Natural killer cell treated with Interleukin-12 subunit alpha and Interleukin-12 subunit beta and Interleukin-15 and Interleukin-18, amount 100 ng/mL, for 72 hours (primary cell): ENCODE results near the gene MRPL36. TPM values are rescaled to one million over a fixed set of nuclear protein-coding genes. Genes with fewer than 3 reads are reported as not detected.
"Not testable (repeated sequence)": the region's sequence is repeated elsewhere in the genome, so short reads cannot be mapped to it uniquely, and the experiment has no call there.

ENCODE experiments used
- ATAC-seq, 2 donors: fragments of 150-1000 bp; cut with Tn5 transposase in 1 of 2; sonication (Bioruptor Pico), chemical (Tn5 transposase) in 1 of 2; 2 replicates each; pipeline ENCODE4 v1.10.0; 2021
- DNase-seq: peaks from one replicate; pipeline ENCODE4 v3.0.0; 2022; ENCODE audit warnings: low spot score
- H3K27ac Mint-ChIP-seq, 2 donors: 1 replicate in 1 of 2; 2 replicates in 1 of 2; pipeline ENCODE4 v1.8.0; 2022; ENCODE audit warnings: mixed read lengths in 2 of 2, mild to moderate bottlenecking in 1 of 2, moderate library complexity in 1 of 2
- H3K27me3 Mint-ChIP-seq, 2 donors: 1 replicate in 1 of 2; 2 replicates in 1 of 2; pipeline ENCODE4 v1.8.0; 2022; ENCODE audit warnings: mixed read lengths in 2 of 2
- H3K36me3 Mint-ChIP-seq: one replicate; pipeline ENCODE4 v1.8.0; 2022; ENCODE audit warnings: mixed read lengths
- H3K4me1 Mint-ChIP-seq, 2 donors: 1 replicate in 1 of 2; 2 replicates in 1 of 2; pipeline ENCODE4 v1.8.0; 2022; ENCODE audit warnings: low read depth in 2 of 2, mixed read lengths in 2 of 2, mild to moderate bottlenecking in 1 of 2
- H3K4me3 Mint-ChIP-seq: one replicate; pipeline ENCODE4 v1.8.0; 2022; ENCODE audit warnings: mixed read lengths
- H3K9me3 Mint-ChIP-seq: 2 replicates; pipeline ENCODE4 v1.8.0; 2022; ENCODE audit warnings: mixed read lengths
- total RNA-seq, 2 donors: library from RNA; stranded (reverse); gene quantifications; one replicate each; pipeline ENCODE4 v1.2.3, GENCODE V29; 2022

MRPL36 gene
- total RNA-seq: 10 to 100 TPM; 45.3 to 62.7 TPM

GRCh38 chr5:1799602-1800471, at the start of gene MRPL36:
MRPL36 (minus strand) TSS chr5:1799837; CDS start chr5:1798935, 902 bp downstream.
- peak; percentile 88 to 92 for ATAC-seq
- peak; percentile 93 for DNase-seq
- no peaks in the 10 kb centered on the region for H3K9me3 Mint-ChIP-seq
- peak within 1 kb of the TSS; percentile 99 for H3K4me3 Mint-ChIP-seq
- peaks cover 21% of the 10 kb centered on the region for H3K36me3 Mint-ChIP-seq
- H3K27me3 Mint-ChIP-seq: no peaks in the 10 kb centered on the region
- peak within 1 kb of the TSS; percentile 83 to 95 for H3K27ac Mint-ChIP-seq
- peaks cover 39 to 50% of the 10 kb centered on the region in 2 donors for H3K4me1 Mint-ChIP-seq

DNA sequence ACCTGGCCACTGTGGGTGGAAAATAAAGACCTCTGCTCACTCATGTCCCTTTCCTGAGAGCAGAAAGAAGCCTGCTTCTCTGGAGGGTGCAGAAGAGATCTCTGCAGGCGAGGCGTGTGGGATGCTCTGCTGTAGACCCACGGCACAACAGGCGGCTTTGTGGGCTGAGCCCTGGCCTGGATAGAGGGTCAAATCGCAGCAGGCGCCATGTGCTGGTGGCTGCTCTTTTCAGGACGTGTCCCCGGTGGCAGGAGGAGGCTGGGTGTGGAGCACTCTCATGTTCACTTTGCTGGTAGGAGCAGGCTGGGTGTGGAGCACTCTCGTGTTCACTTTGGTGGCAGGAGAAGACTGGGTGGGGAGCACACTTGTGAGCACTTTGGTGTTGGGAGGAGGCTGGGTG, 48.0 kb upstream of the MRPL36 start:
- Mint-ChIP-seq H3K4me1 (no peaks in the 10 kb centered on the region), H3K36me3 (no peaks in the 10 kb centered on the region), H3K4me3 (no peak overlapping the region), H3K27me3 (peaks cover 0 to 16% of the 10 kb centered on the region in 2 donors), H3K27ac (no peak overlapping the region), H3K9me3 (no peaks in the 10 kb centered on the region)
- ATAC-seq (no peak), DNase-seq (peak; percentile 45)

GRCh38 chr5:1847056-1847455, 47.4 kb upstream of the MRPL36 start:
- no peaks in the 10 kb centered on the region for H3K4me1 Mint-ChIP-seq
- H3K27ac Mint-ChIP-seq: no peak overlapping the region
- no peaks in the 10 kb centered on the region for H3K36me3 Mint-ChIP-seq
- DNase-seq: no peak
- peaks cover 0 to 15% of the 10 kb centered on the region in 2 donors for H3K27me3 Mint-ChIP-seq
- no peaks in the 10 kb centered on the region for H3K9me3 Mint-ChIP-seq
- no peak for ATAC-seq
- H3K4me3 Mint-ChIP-seq: no peak overlapping the region

DNA sequence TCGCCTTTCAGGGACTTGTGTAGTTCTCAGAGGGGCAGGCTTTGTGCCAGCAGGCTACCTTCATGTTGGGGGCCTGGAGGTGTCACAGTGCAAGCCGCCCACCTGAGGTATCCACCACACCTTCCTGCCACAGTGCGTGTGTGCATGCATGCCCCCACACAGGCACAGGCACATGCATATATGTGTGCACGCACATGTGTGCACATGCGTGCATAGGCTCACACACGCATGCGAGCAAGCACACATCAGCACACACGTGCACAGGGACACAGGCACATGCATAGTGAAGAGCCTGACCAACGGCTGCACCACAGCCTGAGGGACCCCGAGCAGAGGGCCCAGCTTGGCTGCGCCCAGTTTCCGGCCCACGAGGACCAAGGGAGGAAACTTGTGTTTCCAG, 46.9 kb upstream of the MRPL36 start:
- ATAC-seq: no peak
- Mint-ChIP-seq H3K27me3 (peaks cover 0 to 13% of the 10 kb centered on the region in 2 donors), H3K4me3 (no peak overlapping the region), H3K9me3 (no peaks in the 10 kb centered on the region), H3K27ac (no peak overlapping the region), H3K4me1 (no peaks in the 10 kb centered on the region), H3K36me3 (no peaks in the 10 kb centered on the region)
- DNase-seq: peak; percentile 50

GRCh38 chr5:1845696-1846095, 46.1 kb upstream of the MRPL36 start:
- ATAC-seq: no peak
- peaks cover 0 to 10% of the 10 kb centered on the region in 2 donors for H3K27me3 Mint-ChIP-seq
- H3K36me3 Mint-ChIP-seq: no peaks in the 10 kb centered on the region
- H3K4me3 Mint-ChIP-seq: no peak overlapping the region
- H3K4me1 Mint-ChIP-seq: no peaks in the 10 kb centered on the region
- DNase-seq: no peak
- H3K27ac Mint-ChIP-seq: no peak overlapping the region
- H3K9me3 Mint-ChIP-seq: no peaks in the 10 kb centered on the region

- Mint-ChIP-seq H3K4me1 (no peaks in the 10 kb centered on the region), H3K9me3 (no peaks in the 10 kb centered on the region), H3K27me3 (peaks cover 0 to 8% of the 10 kb centered on the region in 2 donors), H3K27ac (no peak overlapping the region), H3K36me3 (no peaks in the 10 kb centered on the region), H3K4me3 (no peak overlapping the region)
- DNase-seq (no peak), ATAC-seq (no peak)
Observed at GRCh38 chr5:1844708-1845436, 45.2 kb upstream of the MRPL36 start.

DNA sequence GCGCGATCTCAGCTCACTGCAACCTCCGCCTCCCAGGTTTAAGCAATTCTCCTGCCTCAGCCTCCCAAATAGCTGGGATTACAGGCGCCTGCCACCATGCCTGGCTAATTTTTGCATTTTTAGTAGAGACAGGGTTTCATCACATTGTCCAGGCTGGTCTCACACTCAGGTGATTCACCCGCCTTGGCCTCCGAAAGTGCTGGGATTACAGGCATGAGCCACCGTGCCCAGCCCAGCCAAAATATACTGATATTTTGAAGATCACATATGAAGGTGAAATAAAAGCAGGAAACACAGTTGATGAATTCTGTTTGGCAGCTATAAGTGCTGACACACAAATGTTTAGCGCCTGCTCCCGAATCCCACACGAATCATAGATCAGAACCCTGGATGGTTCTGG, 44.1 kb upstream of the MRPL36 start:
- not testable (repeated sequence) for ATAC-seq, H3K27ac Mint-ChIP-seq, H3K27me3 Mint-ChIP-seq, H3K9me3 Mint-ChIP-seq, H3K36me3 Mint-ChIP-seq, DNase-seq, H3K4me1 Mint-ChIP-seq, H3K4me3 Mint-ChIP-seq

DNA sequence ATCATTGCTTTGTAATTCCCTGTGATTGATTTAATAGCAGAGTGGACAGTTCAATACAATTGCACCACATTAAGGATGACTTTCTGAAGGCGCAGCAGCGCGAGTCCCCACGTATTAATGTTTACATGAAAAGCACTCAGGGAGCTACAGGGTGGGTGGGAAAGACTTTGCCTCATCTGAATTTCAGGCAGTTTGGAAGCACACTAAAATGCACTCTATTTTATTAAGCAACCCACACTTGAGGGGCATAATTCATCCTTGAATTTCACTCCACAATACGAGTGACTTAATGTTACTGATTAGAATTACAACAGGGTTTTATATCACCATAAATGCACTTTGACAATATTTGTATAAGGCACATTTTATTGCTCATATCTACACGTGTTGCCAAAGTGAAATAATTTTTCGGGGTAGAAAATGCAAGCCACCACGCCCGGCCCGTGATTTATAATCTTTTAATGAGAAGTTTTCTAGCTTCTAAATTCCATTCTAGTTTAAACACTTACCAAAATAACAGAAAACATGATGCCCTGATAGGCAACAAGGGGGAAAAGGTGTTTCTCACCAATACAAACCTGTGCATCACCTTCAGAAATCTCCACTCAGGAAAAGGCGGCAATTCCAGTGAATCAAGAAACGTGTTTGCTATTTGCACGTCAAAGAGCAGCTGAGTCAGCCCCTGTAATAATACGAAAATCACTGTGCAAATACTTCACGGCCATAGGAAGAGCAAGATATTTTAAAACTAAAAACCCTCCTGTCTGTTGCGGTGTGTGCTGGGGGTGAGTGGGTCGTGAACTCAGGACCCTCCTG, 42.6 kb upstream of the MRPL36 start:
- Mint-ChIP-seq H3K27ac (no peak overlapping the region), H3K9me3 (no peaks in the 10 kb centered on the region), H3K4me3 (no peak overlapping the region), H3K27me3 (peaks cover 2 to 5% of the 10 kb centered on the region in 2 donors), H3K4me1 (no peaks in the 10 kb centered on the region), H3K36me3 (no peaks in the 10 kb centered on the region)
- DNase-seq (no peak), ATAC-seq (no peak)

GRCh38 chr5:1840741-1841521, 41.3 kb upstream of the MRPL36 start:
- H3K4me1 Mint-ChIP-seq: no peaks in the 10 kb centered on the region
- H3K9me3 Mint-ChIP-seq: no peaks in the 10 kb centered on the region
- no peak overlapping the region for H3K27ac Mint-ChIP-seq
- no peaks in the 10 kb centered on the region for H3K36me3 Mint-ChIP-seq
- DNase-seq (no peak), ATAC-seq (peak in 1 of 2 donors; percentile 22)
- no peak overlapping the region for H3K4me3 Mint-ChIP-seq
- peaks cover 2 to 5% of the 10 kb centered on the region in 2 donors for H3K27me3 Mint-ChIP-seq

DNA sequence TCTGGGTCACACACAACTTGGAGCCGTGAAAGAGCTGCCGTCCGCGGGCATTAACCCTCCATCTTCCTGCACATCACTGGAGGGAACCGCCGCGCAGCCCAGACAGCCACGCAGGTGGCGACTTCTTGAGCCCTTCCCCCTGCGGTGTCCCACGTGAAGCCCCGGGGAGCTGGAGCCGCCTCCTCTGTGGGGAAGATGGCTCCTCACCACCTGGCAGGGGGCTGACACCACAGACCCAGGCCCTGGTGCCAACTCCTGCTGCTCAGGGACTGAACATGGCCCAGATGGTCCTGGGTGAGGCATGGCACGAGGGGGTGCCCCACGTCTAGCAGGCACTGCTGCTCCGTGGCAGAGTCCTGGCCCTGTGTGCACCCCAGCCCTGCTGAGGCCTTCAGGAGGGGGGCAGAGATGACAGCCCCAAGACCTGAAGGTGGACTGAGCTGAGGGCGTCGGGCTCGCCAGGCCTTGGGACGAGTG, 40.5 kb upstream of the MRPL36 start:
- DNase-seq (no peak), ATAC-seq (no peak)
- H3K27me3 Mint-ChIP-seq: peaks cover 3 to 5% of the 10 kb centered on the region in 2 donors
- H3K4me3 Mint-ChIP-seq: no peak overlapping the region
- H3K9me3 Mint-ChIP-seq: no peaks in the 10 kb centered on the region
- H3K27ac Mint-ChIP-seq: no peak overlapping the region
- H3K36me3 Mint-ChIP-seq: no peaks in the 10 kb centered on the region
- H3K4me1 Mint-ChIP-seq: no peaks in the 10 kb centered on the region

DNA sequence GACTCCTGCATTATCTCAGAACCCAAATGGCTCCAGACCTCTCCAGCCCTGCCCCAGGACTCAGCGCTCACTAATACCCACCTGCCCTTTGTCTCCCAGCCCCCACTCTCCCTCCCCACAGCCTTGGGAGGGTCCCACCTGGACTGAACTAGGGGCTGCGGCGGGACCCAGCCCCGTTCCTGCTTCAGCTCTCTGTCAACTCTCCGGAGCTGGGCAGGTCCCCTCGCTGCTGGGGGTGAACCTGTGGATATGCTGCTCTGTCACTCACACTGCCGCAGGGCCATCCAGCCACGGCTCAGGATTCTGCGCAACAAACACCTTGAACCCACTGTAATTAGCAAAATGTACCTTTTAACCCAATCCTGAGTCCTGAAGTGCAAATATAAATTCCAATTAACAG, 38.4 kb upstream of the MRPL36 start:
- DNase-seq (no peak), ATAC-seq (no peak)
- Mint-ChIP-seq H3K4me3 (no peak overlapping the region), H3K27ac (no peak overlapping the region), H3K9me3 (no peaks in the 10 kb centered on the region), H3K36me3 (no peaks in the 10 kb centered on the region), H3K27me3 (peaks cover 9 to 12% of the 10 kb centered on the region in 2 donors), H3K4me1 (no peaks in the 10 kb centered on the region)

GRCh38 chr5:1836891-1837880, 37.5 kb upstream of the MRPL36 start:
- DNase-seq: no peak
- Mint-ChIP-seq H3K27me3 (peaks cover 9 to 12% of the 10 kb centered on the region in 2 donors), H3K27ac (no peak overlapping the region), H3K4me3 (no peak overlapping the region), H3K4me1 (no peaks in the 10 kb centered on the region), H3K9me3 (no peaks in the 10 kb centered on the region), H3K36me3 (no peaks in the 10 kb centered on the region)
- ATAC-seq: no peak
